Measurements from ENCODE around the gene AP1G2. TPM values are rescaled to one million over a fixed set of nuclear protein-coding genes. Genes with fewer than 3 reads are reported as not detected.

Gene AP1G2
- total RNA-seq, 1 donor from 2014 or later, result 12.8 TPM

DNA sequence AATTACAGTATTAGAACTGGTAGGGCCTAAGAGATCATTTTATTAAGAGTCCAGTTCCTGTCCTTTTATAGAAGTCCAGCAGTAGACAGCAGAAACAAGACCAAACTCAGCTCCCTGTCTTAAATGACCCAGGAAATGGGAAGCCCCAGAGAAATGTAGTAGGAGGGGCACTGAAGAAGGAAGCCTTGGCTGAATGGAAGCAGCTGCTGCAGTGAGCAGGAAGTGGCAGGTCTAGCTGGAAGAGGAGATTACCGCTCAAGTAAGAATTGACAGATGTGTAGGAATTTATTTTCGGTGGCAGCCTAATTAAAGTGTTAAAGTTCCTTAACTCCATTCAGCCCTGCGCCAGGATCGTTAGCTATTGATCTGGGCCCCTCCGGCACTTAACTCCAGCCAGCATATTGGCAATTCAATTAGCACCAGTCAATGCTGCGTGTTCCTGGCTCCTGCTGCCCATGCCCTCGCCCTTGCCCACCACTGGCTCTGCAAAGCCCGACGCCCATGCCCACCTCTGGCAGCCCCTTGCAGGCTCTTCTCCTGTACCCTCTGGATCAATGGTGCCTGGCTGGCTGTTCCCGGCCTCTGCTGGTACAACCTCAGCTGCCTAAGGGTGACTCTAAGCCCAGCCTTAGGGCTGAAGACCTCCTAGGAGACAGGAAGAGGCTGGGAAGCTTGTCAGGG lies 37.1 kb downstream of the AP1G2 start:
- DNase-seq (ENCODE audit: low spot score), result no peak
- intact Hi-C loops (cut with DNase I), result loop anchor here (10.0 kb wide), 1 partner anchor 46 kb away; no protein-coding TSS in a partner anchor

DNA sequence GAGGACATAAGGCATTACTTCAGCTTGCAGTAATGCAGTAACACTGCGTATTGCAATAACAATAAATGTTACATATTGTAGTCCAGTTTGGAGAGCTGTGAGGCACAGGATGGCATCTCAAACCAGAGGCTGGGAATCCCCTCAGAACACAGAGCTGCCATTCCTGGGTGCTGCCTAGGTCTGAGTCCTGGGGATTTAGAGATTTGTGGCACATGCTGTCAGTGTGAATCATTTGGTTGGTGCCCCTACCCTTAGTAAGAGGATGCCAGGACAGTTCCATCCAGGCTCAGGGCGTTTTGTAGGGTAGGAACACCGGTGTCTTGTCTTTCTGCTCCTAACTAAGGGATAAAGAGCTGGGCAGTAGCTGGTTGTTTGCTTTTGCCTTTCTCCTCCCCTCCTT lies 38.6 kb downstream of the AP1G2 start:
- DNase-seq (ENCODE audit: low spot score), result no peak
- intact Hi-C loops (cut with DNase I), result no loop called here

- intact Hi-C loops (cut with DNase I), result no loop called here
- DNase-seq (ENCODE audit: low spot score), result no peak
Observed at GRCh38 chr14:23528555-23528954, 39.0 kb downstream of the AP1G2 start.

DNA sequence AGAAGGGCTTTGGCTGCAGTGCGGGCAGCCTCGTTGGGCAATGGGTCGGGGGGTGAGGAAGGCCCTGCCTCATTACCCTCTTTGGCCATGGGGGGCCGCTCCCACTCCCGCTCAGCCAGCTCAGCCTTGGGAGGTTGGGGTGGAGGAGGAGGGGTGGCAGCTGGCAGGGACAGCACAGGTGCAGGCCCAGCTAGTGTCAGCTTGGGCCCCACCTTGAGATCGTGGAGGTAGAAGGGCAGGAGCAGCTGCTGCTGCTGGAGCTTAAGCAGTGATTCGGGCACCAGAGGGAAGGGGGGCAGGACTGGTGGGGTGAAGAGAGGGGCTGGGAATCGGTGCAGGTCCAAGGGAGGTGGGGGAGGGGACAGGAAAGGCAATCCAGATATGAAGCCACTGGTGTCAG lies 42.0 kb downstream of the AP1G2 start:
- intact Hi-C loops (cut with DNase I), result no loop called here
- DNase-seq (ENCODE audit: low spot score), result no peak

DNA sequence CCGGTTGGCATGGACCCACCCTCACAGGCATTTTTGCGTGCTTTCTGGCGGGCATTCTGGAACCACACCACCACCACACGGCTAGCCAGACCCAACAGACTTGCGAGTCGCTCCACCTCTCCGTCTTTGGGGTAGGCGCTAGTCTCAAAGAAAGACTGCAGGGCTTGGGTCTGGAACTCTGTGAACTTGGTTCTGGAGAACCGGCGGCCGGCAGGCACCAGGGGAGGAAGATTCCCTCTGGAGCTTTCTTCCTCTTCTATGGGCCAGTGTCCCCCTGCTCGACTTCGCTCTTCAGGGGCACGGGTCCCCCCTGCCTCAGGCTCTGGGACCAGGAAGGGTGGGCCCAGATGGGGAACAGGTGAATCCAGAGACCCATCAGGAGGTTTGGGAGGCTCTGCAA lies 42.6 kb downstream of the AP1G2 start:
- no peak for DNase-seq (ENCODE audit: low spot score)

GRCh38 chr14:23523229-23524016 lies 44.2 kb downstream of the AP1G2 start:
- no peak for DNase-seq (ENCODE audit: low spot score)
- intact Hi-C loops (cut with DNase I), result no loop called here

More for the DNA sequence above, 42.6 kb downstream of the AP1G2 start:
- intact Hi-C loops (cut with DNase I), result no loop called here

GRCh38 chr14:23522643-23523198 lies 44.9 kb downstream of the AP1G2 start:
- intact Hi-C loops (cut with DNase I), result no loop called here
- DNase-seq (ENCODE audit: low spot score), result no peak

- intact Hi-C loops (cut with DNase I), result no loop called here
- DNase-seq (ENCODE audit: low spot score), result no peak
Observed at GRCh38 chr14:23521785-23522640, 45.6 kb downstream of the AP1G2 start.

- intact Hi-C loops (cut with DNase I), result no loop called here
- DNase-seq (ENCODE audit: low spot score), result no peak
Observed at GRCh38 chr14:23520899-23521533, 46.6 kb downstream of the AP1G2 start.

DNA sequence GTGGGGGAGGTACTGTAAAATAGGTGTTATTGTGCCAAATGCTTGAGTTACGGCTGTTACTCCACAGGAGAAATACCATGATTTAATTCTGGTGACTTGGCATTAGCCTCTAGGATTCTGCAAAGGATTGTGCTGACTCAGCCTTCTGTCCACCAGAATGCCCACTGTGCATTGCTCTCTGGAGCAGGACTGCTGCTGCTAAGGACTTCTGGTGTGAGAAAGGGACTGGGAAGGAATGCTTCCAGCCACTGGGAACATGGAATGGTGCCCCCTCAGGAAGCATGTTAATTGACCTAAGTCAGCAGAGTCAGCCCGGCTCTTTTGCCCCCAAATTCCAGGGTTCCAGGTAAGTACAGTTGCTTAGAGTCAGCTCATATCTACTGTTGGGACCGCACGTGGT lies 48.9 kb downstream of the AP1G2 start:
- intact Hi-C loops (cut with DNase I), result no loop called here
- DNase-seq (ENCODE audit: low spot score), result no peak

- no peak for DNase-seq (ENCODE audit: low spot score)
- intact Hi-C loops (cut with DNase I), result no loop called here
Observed at GRCh38 chr14:23517650-23518326, 49.8 kb downstream of the AP1G2 start.

DNA sequence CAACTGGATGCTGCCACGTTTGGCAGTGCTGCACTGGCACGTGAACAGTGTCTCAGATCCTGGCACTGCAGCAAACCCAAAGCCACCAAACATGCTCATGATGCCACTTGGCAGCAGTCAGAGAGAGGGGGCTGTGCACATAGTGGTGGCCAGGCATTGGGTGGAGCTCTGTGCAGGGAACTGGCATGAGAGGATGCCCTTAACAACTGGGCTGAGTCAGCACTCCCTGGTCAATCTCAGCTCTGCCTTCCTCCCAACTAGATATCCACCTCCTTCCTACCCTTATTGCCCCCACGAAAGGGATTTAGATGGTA lies 53.0 kb downstream of the AP1G2 start:
- intact Hi-C loops (cut with DNase I), result no loop called here
- DNase-seq (ENCODE audit: low spot score), result no peak

GRCh38 chr14:23513818-23514643 lies 53.6 kb downstream of the AP1G2 start:
- intact Hi-C loops (cut with DNase I), result no loop called here
- DNase-seq (ENCODE audit: low spot score), result no peak

GRCh38 chr14:23513005-23513817 lies 54.4 kb downstream of the AP1G2 start:
- intact Hi-C loops (cut with DNase I), result no loop called here
- DNase-seq (ENCODE audit: low spot score), result no peak

DNA sequence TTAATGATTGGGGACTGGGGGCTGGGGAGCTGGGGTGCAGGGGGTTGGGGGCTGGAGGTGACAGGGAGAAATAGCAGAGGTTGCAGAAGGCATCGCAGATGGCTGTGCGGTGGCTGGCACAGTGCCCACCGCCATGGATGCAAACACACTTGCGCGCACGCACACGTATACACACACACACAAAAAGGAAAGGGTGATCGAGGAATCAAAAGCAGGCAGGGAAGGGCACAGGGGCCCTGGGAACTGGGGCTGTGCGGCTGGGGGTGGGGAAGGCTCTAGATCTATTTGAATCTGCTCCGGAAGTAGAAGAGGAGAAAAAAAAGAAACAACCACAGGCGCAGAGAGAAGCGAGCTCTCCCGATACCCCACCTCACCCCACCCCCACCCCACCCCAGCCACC lies 55.4 kb downstream of the AP1G2 start:
- intact Hi-C loops (cut with DNase I), result no loop called here
- no peak for DNase-seq (ENCODE audit: low spot score)

Measured in cardiac septum (tissue), 1 donor.